OCI-LY7 (cell line): ENCODE data around the gene CLRN3.

Source experiments
- EZH2phosphoT487 ChIP-seq: fragments of 200-600 bp; sonication (generic); IDR thresholded peaks from 2 replicates; pipeline ENCODE4 v1.6.1; 2018; ENCODE audit warnings: low read depth, borderline replicate concordance, mild to moderate bottlenecking, mixed run types, antibody characterized with exemption, low read length, moderate library complexity, mixed read lengths
- TF ChIP-seq, protein P1 (sequence below): fragments of 200-600 bp; sonication (generic); conservative IDR thresholded peaks from 2 replicates; pipeline ENCODE4 v1.5.1; 2014; ENCODE audit warnings: mild to moderate bottlenecking, antibody characterized with exemption, low read length, moderate library complexity, mixed read lengths

DNA sequence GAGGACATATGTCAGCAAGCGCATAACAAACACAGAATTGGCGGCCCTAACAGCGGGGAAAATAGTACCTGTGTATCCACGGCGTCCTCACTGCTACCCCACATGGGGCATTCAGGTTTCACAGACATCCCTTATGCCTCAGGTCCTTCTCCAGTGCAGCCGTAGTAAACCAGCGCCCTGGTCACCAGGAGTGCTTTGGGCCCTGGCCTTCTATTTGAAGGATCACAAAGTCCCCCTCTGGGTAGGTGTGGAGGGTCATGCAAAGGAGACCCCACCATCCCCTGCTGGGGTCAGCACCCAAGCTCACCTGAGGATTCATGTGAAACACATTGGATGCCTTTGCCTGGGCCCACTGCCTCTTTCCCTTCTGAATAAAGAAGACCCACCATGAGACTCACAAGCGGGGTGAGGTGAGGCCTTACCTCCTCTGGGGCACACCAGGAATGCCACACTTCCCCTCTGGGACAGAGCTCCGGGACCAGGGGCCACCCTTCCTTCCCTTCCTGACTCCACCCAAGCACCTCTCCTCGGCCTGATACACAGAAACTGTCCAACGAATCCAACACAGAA lies 18.8 kb downstream of the CLRN3 start:
- TF ChIP-seq, protein P1, sequence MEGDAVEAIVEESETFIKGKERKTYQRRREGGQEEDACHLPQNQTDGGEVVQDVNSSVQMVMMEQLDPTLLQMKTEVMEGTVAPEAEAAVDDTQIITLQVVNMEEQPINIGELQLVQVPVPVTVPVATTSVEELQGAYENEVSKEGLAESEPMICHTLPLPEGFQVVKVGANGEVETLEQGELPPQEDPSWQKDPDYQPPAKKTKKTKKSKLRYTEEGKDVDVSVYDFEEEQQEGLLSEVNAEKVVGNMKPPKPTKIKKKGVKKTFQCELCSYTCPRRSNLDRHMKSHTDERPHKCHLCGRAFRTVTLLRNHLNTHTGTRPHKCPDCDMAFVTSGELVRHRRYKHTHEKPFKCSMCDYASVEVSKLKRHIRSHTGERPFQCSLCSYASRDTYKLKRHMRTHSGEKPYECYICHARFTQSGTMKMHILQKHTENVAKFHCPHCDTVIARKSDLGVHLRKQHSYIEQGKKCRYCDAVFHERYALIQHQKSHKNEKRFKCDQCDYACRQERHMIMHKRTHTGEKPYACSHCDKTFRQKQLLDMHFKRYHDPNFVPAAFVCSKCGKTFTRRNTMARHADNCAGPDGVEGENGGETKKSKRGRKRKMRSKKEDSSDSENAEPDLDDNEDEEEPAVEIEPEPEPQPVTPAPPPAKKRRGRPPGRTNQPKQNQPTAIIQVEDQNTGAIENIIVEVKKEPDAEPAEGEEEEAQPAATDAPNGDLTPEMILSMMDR = no peak
- no peak for TF ChIP-seq EZH2phosphoT487
